Left hindlimb (tissue), 1 donor: ENCODE results near the gene CIDEA.

Source experiments
- DNase-seq: peaks from one replicate; pipeline ENCODE4 v3.0.0-alpha.2; 2018

The CIDEA gene

GRCh38 chr18:12302391-12303147, 48.4 kb downstream of the CIDEA start:
- no peak for DNase-seq

GRCh38 chr18:12304351-12305210, 50.4 kb downstream of the CIDEA start:
- no peak for DNase-seq

GRCh38 chr18:12305211-12305610, 51.0 kb downstream of the CIDEA start:
- DNase-seq: no peak

- DNase-seq: no peak
Observed at GRCh38 chr18:12305930-12306629, 51.9 kb downstream of the CIDEA start.

- DNase-seq: peak; percentile 75
Observed at GRCh38 chr18:12306752-12307700, 52.9 kb downstream of the CIDEA start.

GRCh38 chr18:12307701-12308385, 53.7 kb downstream of the CIDEA start, which contains the start of gene TUBB6:
Gene TUBB6 (plus strand): TSS chr18:12308241. CDS start chr18:12308293, 52 bp downstream.
- peak; percentile 90 for DNase-seq

- DNase-seq: peak; percentile 88
Observed at GRCh38 chr18:12308386-12309100, 54.4 kb downstream of the CIDEA start.

GRCh38 chr18:12309683-12310198, 55.6 kb downstream of the CIDEA start:
- no peak for DNase-seq

GRCh38 chr18:12310762-12311161, 56.6 kb downstream of the CIDEA start:
- DNase-seq: no peak

- DNase-seq: no peak
Observed at GRCh38 chr18:12312976-12313375, 58.8 kb downstream of the CIDEA start.

GRCh38 chr18:12313530-12314245, 59.5 kb downstream of the CIDEA start:
- DNase-seq: no peak

- no peak for DNase-seq
Observed at GRCh38 chr18:12314591-12315305, 60.6 kb downstream of the CIDEA start.

- no peak for DNase-seq
Observed at GRCh38 chr18:12315490-12315889, 61.3 kb downstream of the CIDEA start.

GRCh38 chr18:12315911-12316310, 61.8 kb downstream of the CIDEA start:
- DNase-seq: no peak

- DNase-seq: no peak
Observed at GRCh38 chr18:12317664-12318333, 63.6 kb downstream of the CIDEA start.

GRCh38 chr18:12318334-12318697, 64.2 kb downstream of the CIDEA start:
- no peak for DNase-seq

GRCh38 chr18:12318857-12319256, 64.7 kb downstream of the CIDEA start:
- DNase-seq: no peak

GRCh38 chr18:12321333-12321732, 67.2 kb downstream of the CIDEA start:
- no peak for DNase-seq
